Measurements from ENCODE around the gene NCKIPSD.
"Not testable (repeated sequence)": the region's sequence is repeated elsewhere in the genome, so short reads cannot be mapped to it uniquely, and the experiment has no call there.

Gene NCKIPSD

DNA sequence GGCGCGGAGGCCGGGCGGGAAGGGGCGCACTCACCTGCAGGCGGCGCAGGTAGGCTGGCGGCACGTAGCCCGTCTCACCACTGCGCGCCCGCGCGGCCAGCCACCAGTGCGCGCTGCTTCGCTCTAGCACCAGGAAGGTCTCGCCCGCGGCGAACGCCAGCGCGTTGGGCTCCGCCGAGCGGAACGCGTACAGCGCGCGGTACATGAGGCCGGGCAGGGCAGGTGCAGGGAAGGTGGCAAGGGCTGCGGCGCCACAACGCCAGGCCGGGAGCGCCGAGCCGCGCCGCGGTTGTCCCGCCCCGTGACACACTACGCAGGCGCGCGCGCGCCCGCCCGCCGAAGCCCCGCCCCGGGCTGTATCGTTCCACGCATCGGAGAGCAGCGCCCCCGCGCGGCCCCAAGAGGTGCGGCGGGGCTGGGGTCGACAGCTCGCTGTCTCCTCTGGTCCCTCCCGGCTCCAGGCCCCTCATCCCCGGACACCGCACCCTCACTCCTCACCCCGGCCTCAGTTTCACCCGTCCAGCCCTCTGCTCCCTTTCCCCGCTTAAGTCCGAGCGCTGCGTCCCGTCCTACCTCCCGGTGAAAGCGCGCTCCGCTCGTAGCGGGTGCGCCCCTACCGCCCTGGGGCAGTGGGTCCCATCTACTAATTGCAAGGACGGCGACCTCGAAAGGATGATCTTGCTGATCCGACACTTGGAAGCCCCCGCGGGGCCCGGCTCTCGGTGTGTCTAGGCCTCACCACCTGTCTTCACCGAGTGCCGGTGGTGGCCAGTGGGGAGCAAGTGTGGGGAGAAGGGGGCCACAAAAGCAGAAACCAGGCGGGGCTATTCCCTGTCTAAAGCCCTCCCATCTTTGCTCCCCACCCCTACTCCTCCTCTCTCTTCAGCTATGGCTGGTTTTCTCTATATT is at the start of gene NCKIPSD:
Gene NCKIPSD (minus strand): TSS at position 313 of the 909 bp plus-strand sequence. CDS start 108 bp downstream, at position 205.
- TF ChIP-seq, protein P1, sequence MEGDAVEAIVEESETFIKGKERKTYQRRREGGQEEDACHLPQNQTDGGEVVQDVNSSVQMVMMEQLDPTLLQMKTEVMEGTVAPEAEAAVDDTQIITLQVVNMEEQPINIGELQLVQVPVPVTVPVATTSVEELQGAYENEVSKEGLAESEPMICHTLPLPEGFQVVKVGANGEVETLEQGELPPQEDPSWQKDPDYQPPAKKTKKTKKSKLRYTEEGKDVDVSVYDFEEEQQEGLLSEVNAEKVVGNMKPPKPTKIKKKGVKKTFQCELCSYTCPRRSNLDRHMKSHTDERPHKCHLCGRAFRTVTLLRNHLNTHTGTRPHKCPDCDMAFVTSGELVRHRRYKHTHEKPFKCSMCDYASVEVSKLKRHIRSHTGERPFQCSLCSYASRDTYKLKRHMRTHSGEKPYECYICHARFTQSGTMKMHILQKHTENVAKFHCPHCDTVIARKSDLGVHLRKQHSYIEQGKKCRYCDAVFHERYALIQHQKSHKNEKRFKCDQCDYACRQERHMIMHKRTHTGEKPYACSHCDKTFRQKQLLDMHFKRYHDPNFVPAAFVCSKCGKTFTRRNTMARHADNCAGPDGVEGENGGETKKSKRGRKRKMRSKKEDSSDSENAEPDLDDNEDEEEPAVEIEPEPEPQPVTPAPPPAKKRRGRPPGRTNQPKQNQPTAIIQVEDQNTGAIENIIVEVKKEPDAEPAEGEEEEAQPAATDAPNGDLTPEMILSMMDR (IDR thresholded peaks at IDR 0.05; ENCODE audit: borderline replicate concordance, insufficient read depth, low read depth, low read length) = peak; percentile 92
- peak within 1 kb of the TSS; percentile 98 for H3K4me3 ChIP-seq (ENCODE audit: low read depth, low read length)

DNA sequence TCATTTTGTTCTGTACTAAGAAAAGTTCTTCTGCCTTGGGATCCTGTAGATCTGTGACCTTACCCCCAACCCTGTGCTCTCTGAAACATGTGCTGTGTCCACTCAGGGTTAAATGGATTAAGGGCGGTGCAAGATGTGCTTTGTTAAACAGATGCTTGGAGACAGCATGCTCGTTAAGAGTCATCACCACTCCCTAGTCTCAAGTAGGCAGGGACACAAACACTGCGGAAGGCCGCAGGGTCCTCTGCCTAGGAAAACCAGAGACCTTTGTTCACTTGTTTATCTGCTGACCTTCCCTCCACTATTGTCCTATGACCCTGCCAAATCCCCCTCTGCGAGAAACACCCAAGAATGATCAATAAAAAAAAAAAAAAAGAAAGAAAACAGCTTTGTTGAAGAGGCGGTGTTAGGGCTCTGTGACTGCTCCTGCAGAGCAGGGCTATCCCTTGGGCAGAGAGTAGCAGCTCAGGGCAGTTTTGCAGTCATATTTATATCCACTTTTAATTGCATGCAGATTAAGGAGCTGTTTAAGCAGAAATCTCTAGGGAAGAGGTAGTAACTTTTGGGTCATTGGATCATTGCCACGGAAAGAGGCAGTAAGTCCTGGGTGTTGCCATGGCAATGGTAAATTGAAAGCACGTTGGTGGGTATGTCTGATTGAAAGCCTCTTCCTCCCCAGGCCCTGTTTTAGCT is 49.5 kb upstream of the NCKIPSD start:
- not testable (repeated sequence) for H3K4me3 ChIP-seq (ENCODE audit: low read depth, low read length)

DNA sequence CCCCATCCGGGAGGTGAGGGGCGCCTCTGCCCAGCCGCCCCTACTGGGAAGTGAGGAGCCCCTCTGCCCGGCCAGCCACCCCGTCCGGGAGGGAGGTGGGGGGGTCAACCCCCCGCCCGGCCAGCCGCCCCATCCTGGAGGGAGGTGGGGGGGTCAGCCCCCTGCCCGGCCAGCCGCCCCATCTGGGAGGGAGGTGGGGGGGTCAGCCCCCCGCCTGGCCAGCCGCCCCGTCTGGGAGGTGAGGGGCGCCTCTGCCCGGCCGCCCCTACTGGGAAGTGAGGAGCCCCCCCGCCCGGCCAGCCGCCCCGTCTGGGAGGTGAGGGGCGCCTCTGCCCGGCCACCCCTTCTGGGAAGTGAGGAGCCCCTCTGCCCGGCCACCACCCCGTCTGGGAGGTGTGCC is 48.8 kb upstream of the NCKIPSD start:
- H3K4me3 ChIP-seq (ENCODE audit: low read depth, low read length) = not testable (repeated sequence)

DNA sequence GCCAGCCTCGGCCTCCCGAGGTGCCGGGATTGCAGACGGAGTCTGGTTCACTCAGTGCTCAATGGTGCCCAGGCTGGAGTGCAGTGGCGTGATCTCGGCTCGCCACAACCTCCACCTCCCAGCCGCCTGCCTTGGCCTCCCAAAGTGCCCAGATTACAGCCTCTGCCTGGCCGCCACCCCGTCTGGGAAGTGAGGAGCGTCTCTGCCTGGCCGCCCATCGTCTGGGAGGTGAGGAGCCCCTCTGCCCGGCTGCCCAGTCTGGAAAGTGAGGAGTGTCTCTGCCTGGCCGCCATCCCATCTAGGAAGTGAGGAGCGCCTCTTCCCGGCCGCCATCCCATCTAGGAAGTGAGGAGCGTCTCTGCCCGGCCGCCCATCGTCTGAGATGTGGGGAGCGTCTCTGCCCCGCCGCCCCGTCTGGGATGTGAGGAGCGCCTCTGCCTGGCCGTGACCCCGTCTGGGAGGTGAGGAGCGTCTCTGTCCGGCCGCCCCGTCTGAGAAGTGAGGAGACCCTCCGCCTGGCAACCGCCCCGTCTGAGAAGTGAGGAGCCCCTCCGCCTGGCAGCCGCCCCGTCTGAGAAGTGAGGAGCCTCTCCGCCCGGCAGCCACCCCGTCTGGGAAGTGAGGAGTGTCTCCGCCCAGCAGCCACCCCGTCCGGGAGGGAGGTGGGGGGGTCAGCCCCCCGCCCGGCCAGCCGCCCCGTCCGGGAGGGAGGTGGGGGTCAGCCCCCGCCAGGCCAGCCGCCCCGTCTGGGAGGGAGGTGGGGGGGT is 48.2 kb upstream of the NCKIPSD start:
- not testable (repeated sequence) for H3K4me3 ChIP-seq (ENCODE audit: low read depth, low read length)

DNA sequence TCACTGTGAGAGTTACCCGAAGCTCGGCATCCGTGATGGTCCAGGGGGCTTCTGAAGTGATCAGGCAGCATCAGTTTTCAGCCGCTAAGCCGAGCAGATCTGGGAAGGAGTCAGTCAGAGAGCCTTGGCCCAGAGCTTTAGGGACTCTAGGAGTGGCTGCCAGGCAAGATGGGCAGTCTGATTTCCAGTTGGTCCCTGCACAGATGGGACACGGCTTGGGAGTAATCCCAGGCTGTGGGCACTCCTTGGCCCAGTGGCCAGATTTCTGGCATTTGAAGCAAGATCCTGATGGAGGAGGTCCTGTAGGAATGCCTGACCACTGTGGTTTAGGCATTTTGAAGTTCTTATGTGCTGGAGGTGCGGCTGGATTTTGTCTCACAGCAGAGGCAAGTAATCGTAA is 41.8 kb upstream of the NCKIPSD start:
- H3K4me3 ChIP-seq (ENCODE audit: low read depth, low read length) = no peak overlapping the region
- TF ChIP-seq, protein P1 (IDR thresholded peaks at IDR 0.05; ENCODE audit: borderline replicate concordance, insufficient read depth, low read depth, low read length) = no peak

DNA sequence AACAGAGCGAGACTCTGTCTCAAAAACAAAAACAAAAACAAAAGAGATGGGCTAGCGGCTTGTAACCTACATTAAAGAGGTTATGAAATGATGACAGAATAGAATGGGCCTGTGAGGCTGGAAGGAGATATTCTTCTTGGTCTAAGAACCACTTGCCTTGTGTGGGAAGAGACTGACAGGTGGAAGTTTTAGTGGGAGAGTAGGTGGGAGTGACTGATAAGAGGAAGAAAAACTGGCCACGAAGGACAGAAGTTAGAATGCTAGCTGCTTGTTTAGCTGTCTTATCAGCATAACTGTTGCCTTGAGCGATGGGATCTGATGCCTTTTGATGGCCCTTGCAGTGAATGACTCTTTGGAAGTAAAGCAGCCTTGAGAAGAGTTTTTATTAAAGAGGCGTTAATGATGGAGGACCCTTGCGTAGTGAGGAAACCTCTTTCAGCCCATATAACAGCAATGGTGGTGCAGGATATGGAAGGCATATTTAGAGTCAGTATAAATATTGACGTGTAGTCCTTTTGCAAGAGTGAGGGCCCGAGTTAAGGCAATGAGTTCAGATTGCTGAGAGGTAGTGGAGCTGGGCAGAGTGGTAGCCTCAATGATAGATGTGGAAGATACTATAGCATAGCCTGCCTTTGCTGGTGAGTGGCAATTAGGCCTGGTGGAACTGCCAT is 39.6 kb upstream of the NCKIPSD start:
- not testable (repeated sequence) for H3K4me3 ChIP-seq (ENCODE audit: low read depth, low read length)

DNA sequence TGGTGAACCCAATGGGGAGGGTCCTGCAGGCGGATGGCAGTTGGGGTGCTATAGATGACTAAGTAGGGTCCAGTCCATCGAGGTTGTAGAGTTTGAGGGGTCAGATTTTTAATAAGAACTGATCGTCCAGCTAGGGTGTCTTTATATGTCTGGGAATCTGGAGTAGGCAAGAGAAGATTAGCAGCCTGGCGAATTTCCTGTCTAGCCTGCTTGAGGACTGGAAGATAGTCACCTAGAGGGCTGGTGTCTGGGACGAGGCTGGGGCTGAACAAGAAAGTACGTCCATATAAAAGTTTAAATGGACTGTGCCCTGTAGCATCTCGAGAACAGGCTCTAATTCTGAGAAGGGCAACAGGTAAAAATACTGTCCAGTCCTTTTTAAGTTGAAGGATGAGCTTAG is 38.0 kb upstream of the NCKIPSD start:
- TF ChIP-seq, protein P1 (IDR thresholded peaks at IDR 0.05; ENCODE audit: borderline replicate concordance, insufficient read depth, low read depth, low read length) = no peak
- no peak overlapping the region for H3K4me3 ChIP-seq (ENCODE audit: low read depth, low read length)

DNA sequence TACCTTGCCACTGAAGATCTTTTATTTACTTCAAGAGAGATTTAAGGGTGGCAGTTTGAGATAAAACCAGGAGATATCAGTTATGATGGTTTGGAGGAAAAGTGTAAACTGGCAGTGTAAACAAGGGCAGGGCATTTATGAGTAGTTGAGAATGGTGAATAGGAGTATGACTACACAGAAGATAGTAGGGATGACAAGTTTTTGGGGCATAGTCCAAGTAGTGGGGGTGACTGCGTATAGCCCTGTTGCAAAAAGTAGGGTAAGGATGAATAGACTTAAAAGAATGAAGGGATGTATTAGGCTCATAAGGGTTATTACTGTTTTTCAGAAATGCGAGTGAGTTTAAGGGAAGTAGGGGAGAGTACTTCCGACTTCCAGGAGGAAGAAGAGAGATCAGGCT is 37.6 kb upstream of the NCKIPSD start:
- not testable (repeated sequence) for H3K4me3 ChIP-seq (ENCODE audit: low read depth, low read length)

DNA sequence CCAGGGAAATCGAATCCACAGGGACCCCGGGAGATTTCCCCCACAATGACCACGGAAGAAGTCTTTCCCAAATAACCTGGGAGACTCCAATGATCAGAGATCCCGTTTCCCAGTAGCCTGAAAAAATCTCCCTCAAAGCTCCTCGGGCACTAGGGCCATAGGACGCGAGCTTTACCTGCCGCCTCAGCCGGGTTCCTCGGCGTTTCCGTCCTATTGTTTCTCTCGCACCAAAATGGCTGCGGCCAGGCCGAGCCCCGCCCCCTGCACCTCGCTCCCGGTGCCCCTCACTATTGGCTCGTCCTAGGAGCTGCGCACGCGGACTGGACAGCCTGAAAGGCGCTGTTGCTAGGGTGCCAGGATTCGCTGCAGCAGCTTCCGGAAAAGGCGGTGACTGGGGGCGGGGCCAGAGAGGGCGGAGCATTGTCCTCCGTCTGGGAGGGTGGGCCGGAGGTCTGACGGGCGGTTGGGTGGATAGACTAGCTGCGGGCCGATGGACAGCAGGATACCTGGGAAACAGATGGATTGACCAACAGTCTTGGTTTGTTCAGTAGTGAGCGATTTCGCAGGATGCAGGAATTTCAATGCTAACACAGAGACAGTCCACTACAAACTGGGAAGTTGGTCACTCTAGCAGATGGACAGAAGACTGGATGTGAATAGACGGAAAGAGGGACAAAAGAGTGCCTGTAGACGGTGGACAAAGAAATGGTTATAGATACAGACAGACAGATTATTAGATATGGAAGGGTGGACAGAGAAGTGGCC is 31.4 kb upstream of the NCKIPSD start, which contains the start of gene IP6K2:
Gene IP6K2 (minus strand): TSS at position 240 of the 765 bp plus-strand sequence. CDS start 21,930 bp downstream, outside the sequence.
- H3K4me3 ChIP-seq (ENCODE audit: low read depth, low read length) = peak within 1 kb of the TSS; percentile 66
- TF ChIP-seq, protein P1 (IDR thresholded peaks at IDR 0.05; ENCODE audit: borderline replicate concordance, insufficient read depth, low read depth, low read length) = no peak

Data from GM12875 (cell line).